ENCODE data around the gene SULF2.

Gene SULF2

GRCh38 chr20:47760686-47761481, 24.4 kb downstream of the SULF2 start:
- no peak for DNase-seq (ENCODE audit: low read depth)

GRCh38 chr20:47758517-47759450, 26.5 kb downstream of the SULF2 start:
- DNase-seq (ENCODE audit: low read depth) = no peak

- DNase-seq (ENCODE audit: low read depth) = no peak
Measured at GRCh38 chr20:47757145-47758035, 27.9 kb downstream of the SULF2 start.

- DNase-seq (ENCODE audit: low read depth) = no peak
Measured at GRCh38 chr20:47754946-47755652, 30.2 kb downstream of the SULF2 start.

- no peak for DNase-seq (ENCODE audit: low read depth)
Measured at GRCh38 chr20:47754388-47754715, 30.9 kb downstream of the SULF2 start.

GRCh38 chr20:47753576-47754387, 31.5 kb downstream of the SULF2 start:
- DNase-seq (ENCODE audit: low read depth) = no peak

GRCh38 chr20:47751449-47751848, 33.8 kb downstream of the SULF2 start:
- no peak for DNase-seq (ENCODE audit: low read depth)

- no peak for DNase-seq (ENCODE audit: low read depth)
Measured at GRCh38 chr20:47749339-47749738, 35.9 kb downstream of the SULF2 start.

GRCh38 chr20:47748823-47749222, 36.5 kb downstream of the SULF2 start:
- DNase-seq (ENCODE audit: low read depth) = no peak

GRCh38 chr20:47748069-47748468, 37.2 kb downstream of the SULF2 start:
- no peak for DNase-seq (ENCODE audit: low read depth)

GRCh38 chr20:47747669-47748031, 37.6 kb downstream of the SULF2 start:
- no peak for DNase-seq (ENCODE audit: low read depth)

- DNase-seq (ENCODE audit: low read depth) = no peak
Measured at GRCh38 chr20:47744803-47745202, 40.5 kb downstream of the SULF2 start.

- DNase-seq (ENCODE audit: low read depth) = no peak
Measured at GRCh38 chr20:47743671-47744070, 41.6 kb downstream of the SULF2 start.

GRCh38 chr20:47741669-47742608, 43.3 kb downstream of the SULF2 start:
- no peak for DNase-seq (ENCODE audit: low read depth)

- no peak for DNase-seq (ENCODE audit: low read depth)
Measured at GRCh38 chr20:47740862-47741184, 44.5 kb downstream of the SULF2 start.

GRCh38 chr20:47740121-47740861, 45.0 kb downstream of the SULF2 start:
- DNase-seq (ENCODE audit: low read depth) = no peak

- DNase-seq (ENCODE audit: low read depth) = no peak
Measured at GRCh38 chr20:47737923-47738322, 47.4 kb downstream of the SULF2 start.

- DNase-seq (ENCODE audit: low read depth) = no peak
Measured at GRCh38 chr20:47736570-47737152, 48.6 kb downstream of the SULF2 start.

Data from T-helper 22 cell (primary cell).